Measurements from ENCODE around the gene MRAP.
"Not testable (repeated sequence)": the region's sequence is repeated elsewhere in the genome, so short reads cannot be mapped to it uniquely, and the experiment has no call there.

MRAP gene

GRCh38 chr21:32300117-32300681 is 1.5 kb downstream of the MRAP start:
- no peak for DNase-seq

DNA sequence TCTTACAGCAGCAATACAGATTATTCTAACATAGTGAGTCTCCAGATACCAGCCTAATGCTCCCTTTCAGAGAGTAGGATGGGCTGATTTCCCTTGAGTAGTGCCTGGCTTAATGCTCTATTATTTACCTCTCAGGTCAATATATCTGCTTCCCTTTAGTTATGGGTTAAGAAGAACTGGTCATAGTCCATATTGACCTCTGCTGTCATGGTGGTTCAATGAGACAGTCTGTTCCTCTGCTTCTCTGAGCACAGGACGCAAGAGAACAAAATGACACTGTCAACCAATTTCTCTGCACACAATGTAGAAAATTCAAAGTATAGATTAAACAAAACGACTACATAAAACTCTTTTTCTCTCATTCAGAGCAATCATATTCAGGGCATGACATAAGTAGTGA is 2.9 kb downstream of the MRAP start:
- no peak for DNase-seq

GRCh38 chr21:32302560-32302959 is 3.9 kb downstream of the MRAP start:
- no peak for DNase-seq

GRCh38 chr21:32303385-32303784 is 4.7 kb downstream of the MRAP start:
- no peak for DNase-seq

GRCh38 chr21:32304998-32305397 is 6.3 kb downstream of the MRAP start:
- no peak for DNase-seq

GRCh38 chr21:32306021-32306780 is 7.5 kb downstream of the MRAP start:
- DNase-seq = no peak

GRCh38 chr21:32307706-32308105 is 9.1 kb downstream of the MRAP start:
- DNase-seq = no peak

DNA sequence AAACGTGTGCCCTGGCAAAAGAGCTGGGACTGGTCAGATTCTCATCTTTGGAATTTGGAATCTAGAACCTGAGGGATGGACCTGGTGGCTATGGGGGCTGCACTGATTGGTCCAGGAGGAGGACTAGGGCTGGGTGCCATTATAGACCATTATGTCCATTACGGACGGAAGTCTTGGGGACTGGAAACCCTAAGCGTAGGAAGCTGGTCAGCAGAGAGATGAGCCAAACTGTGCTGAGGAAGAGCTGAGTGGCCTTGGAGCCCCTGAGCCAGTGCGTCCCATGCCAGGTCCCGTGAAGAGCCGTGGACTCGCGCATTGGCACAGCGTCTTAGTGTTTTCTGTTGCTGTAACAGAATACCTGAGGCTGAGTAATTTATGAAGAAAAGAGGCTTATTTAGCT is 10.0 kb downstream of the MRAP start:
- no peak for DNase-seq

GRCh38 chr21:32309906-32310460 is 11.3 kb downstream of the MRAP start:
- no peak for DNase-seq

- DNase-seq = not testable (repeated sequence)
Measured at GRCh38 chr21:32310976-32311375, 12.3 kb downstream of the MRAP start.

DNA sequence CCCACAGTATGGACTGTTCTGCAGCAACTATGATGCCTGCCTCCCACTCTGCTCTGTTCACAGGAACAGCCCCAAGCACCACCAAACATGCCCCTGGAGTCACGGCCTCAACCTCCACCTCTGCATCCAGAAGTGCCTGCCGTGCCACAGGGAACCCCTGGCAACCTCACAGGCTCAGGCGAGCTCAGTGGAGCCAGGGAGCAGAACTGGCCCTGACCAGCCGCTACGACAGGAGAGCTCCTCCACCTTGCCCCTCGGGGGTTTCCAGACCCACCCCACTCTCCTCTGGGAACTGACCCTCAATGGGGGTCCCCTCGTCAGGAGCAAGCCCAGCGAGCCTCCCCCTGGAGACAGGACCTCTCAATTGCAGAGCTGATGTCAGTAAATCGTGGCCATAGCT is 13.0 kb downstream of the MRAP start:
- DNase-seq = no peak

GRCh38 chr21:32312326-32312725 is 13.7 kb downstream of the MRAP start:
- no peak for DNase-seq

- DNase-seq = no peak
Measured at GRCh38 chr21:32312976-32313375, 14.3 kb downstream of the MRAP start.

GRCh38 chr21:32314806-32315205 is 16.2 kb downstream of the MRAP start:
- no peak for DNase-seq

- no peak for DNase-seq
Measured at GRCh38 chr21:32315511-32316281, 17.0 kb downstream of the MRAP start.

- no peak for DNase-seq
Measured at GRCh38 chr21:32316361-32317215, 17.9 kb downstream of the MRAP start.

- no peak for DNase-seq
Measured at GRCh38 chr21:32317726-32318125, 19.1 kb downstream of the MRAP start.

- DNase-seq = no peak
Measured at GRCh38 chr21:32319012-32319411, 20.4 kb downstream of the MRAP start.

- DNase-seq = no peak
Measured at GRCh38 chr21:32320059-32320458, 21.4 kb downstream of the MRAP start.

DNA sequence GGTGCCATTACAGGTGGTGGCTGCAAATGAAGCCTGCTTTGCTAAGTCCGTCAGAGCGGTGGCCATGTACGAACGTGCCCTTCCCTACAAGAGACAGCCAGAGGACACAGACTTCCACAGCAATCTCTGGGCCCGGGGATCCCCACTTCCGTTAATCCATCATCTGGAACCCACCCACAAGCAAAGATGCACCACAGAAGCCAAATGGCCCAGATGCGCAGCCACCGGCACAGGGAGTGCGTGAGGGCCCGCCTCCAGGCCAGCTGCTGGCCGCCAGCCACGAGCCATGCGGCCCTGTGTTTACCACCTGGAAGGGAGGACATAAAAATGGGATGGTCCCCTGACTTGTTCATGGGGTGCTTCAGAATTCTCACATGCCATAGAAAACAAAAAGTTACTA is 22.1 kb downstream of the MRAP start:
- no peak for DNase-seq

- DNase-seq = no peak
Measured at GRCh38 chr21:32321480-32321879, 22.8 kb downstream of the MRAP start.

DNA sequence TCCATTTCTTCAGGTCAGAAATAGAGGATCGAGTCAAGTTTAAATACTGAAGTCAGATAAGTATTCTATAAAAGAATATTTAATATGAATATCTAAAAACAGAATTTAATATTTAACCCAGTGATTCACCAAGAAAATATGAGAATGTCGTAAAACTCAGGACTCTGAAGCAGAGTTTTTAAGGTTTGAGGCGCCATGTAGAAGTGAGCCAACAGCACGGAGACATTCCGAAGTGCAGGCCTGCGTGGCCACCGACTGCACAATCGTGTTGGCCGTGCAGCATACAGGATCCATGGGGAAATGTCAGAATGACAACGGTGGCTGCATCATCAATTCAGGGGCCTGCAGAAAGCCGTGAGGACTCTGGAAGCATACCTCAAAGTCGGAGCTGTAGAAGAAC is 23.4 kb downstream of the MRAP start:
- no peak for DNase-seq

DNA sequence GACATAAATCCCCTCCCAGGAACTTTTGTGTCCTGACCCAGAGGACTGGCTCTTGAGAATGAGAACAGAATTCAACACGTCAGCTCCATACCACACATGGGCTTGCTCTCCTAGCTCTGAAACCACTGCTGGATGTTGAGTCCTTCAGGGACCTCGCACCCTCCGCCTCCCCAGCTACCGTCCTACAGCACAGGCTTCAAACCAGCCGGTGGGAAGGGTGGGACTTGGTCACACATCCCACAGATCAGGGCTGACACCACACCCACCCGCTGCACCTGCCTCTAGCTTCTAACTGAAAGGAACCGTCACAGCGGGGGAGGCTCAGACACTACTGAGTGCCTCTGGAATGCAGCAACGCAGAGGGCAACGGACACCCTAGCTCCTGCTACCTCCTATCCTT is 24.0 kb downstream of the MRAP start:
- no peak for DNase-seq
